ENCODE data around the gene TIAL1. TPM values are rescaled to one million over a fixed set of nuclear protein-coding genes. Genes with fewer than 3 reads are reported as not detected.
"Not testable (repeated sequence)": the region's sequence is repeated elsewhere in the genome, so short reads cannot be mapped to it uniquely, and the experiment has no call there.

TIAL1 gene
- polyA plus RNA-seq, 4 donors, result 143 to 194 (median 173) TPM

GRCh38 chr10:119616882-119617570, 20.3 kb upstream of the TIAL1 start:
- no peak for DNase-seq (ENCODE audit: low read depth in 4 of 4, low spot score in 3 of 4)

- DNase-seq (ENCODE audit: low read depth in 4 of 4, low spot score in 3 of 4), result no peak
Measured at GRCh38 chr10:119614686-119615085, 17.9 kb upstream of the TIAL1 start.

DNA sequence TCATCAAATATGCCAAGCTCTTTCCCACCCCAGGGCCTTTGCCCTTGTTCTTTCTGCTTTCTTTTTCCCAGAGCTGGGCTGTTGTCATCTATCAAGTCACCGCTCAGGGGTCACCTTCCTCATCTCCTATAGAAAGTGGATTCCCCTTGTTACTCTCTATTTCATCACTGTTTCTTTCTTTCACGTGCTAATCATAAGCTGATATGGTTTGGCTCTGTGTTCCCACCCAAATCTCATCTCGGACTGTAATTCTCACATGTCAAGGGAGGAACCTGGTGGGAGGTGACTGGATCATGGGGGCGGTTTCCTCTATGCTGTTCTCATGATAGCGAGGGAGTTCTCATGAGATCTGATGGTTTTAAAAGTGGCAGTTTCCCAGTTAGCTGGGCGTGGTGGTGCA, 17.0 kb upstream of the TIAL1 start:
- DNase-seq (ENCODE audit: low read depth in 4 of 4, low spot score in 3 of 4), result no peak

DNA sequence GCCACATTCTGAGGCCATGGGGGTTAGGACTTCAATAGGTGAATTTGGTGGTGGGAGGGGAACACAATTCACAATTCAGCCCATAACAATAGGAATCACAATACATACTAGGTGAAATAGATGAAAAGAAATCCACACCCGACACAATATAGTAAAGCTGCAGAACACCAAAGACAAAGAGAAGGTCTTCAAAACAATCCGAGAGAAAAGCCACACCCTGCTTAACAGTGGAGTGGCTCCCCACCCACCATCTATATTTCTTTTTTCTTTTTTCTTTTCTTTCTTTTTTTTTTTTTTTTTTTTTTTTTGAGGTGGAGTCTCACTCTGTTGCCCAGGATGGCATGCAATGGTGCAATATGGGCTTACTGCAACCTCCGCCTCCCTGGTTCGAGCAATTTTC, 14.7 kb upstream of the TIAL1 start:
- no peak for DNase-seq (ENCODE audit: low read depth in 4 of 4, low spot score in 3 of 4)

GRCh38 chr10:119609516-119609915, 12.8 kb upstream of the TIAL1 start:
- DNase-seq (ENCODE audit: low read depth in 4 of 4, low spot score in 3 of 4), result no peak

- DNase-seq (ENCODE audit: low read depth in 4 of 4, low spot score in 3 of 4), result no peak
Measured at GRCh38 chr10:119608316-119609155, 11.8 kb upstream of the TIAL1 start.

- no peak for DNase-seq (ENCODE audit: low read depth in 4 of 4, low spot score in 3 of 4)
Measured at GRCh38 chr10:119604468-119604867, 7.7 kb upstream of the TIAL1 start.

DNA sequence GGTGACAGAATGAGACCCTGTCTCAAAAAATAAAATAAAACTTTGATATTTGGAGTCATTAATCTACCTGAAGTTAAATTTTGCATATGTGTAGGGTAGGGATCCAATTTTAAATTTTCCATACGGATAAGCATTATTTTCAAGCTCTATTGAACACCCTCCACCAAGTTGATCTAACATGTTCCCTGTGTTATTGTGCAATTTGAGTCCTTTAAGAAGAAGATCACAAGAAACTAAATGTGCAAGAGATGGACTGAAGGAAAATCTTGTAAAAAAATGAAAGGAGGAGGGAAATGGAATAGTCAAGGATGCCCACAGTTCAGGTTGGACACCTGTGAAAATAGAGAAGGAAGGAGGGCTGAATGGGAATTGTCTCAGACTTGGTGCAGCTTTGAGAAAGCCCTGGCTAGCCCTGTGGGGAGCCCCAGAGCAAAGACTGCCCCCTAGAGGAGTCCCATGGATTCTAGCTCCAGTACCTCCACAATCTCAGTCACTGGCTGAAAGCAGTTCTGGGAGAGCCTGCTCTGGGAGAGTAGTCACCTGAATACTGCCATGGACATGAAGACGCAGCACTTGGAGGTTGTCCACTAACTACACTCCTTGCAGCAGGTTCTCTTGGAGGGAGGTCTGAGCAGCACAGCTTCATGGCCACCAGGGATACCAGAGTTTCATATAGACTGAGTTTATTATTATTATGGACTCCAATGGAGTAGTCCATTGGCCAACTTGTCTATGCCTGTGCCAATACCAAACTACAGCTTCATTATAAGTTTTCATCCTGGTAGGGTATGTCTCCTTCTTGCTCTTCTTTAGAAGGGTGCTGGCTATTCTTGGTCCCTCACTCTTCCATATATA, 5.7 kb upstream of the TIAL1 start:
- no peak for DNase-seq (ENCODE audit: low read depth in 4 of 4, low spot score in 3 of 4)

GRCh38 chr10:119598397-119598796, 1.6 kb upstream of the TIAL1 start:
- DNase-seq (ENCODE audit: low read depth in 4 of 4, low spot score in 3 of 4), result no peak

DNA sequence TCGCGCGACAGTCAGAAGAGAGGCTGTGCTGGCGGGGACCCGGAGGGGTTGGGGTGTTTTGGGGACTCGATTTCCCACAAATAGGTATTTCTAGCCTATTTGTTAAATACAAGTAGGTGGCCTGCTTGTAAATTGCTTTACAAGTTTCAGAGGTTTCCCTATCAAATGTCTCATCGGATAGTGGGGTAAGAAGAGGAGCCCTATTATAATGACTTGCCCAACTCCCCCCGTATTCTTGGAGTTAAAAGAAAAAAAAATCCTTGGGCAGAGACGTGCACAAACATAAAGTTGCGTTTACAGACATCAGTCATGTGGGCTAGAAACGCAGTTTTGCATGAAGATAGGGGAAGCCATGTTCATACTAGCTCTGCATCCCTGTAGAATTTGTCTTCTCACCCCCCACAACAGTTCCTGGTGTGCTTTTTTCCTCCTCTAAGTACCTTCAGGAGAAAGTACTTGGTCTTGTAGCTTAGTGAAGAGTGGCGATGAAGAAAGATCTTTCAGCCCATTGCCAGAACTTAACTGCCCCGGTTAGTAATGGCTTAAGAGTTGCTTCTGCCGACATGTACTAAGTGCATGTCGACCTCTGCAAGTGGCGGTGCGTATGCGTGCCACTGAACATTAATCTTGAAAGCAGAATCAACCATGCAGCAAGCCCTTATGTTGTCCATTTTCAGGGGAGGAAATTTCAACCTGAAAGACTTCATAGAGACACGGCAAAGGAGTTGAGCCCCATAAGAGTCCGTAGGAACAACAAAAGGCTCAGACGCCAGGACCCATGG, 832 bp upstream of the TIAL1 start:
- DNase-seq (ENCODE audit: low read depth in 4 of 4, low spot score in 3 of 4), result no peak

GRCh38 chr10:119595676-119596515, 868 bp downstream of the TIAL1 start:
- DNase-seq (ENCODE audit: low read depth in 4 of 4, low spot score in 3 of 4), result peak in 2 of 4 donors; percentile 15 to 30

DNA sequence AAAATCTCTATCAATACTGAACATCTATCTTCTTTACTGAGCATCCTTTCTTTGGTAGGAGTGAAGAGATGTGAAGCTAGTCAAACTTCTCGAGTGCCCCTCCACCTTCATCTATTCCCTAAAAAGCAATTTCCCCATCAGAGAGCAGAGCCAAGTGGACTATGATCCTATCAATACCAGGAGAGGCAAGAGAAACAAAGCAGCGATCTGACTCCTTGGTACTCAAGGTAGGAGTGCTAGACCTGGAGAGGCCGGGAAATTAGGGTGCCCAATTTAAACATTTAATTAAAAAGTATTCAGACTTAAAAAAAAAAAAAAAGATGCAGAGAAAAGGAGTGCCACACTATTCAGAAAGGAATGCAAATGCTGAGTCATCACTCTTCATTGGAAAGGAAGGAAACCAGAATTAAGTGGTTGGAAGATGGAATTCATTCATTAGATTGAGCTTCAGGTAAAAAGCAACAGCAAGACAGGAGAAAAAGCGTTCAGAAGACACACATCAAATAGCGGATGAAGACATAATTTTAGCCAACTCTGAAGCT, 1.6 kb downstream of the TIAL1 start:
- no peak for DNase-seq (ENCODE audit: low read depth in 4 of 4, low spot score in 3 of 4)

- no peak for DNase-seq (ENCODE audit: low read depth in 4 of 4, low spot score in 3 of 4)
Measured at GRCh38 chr10:119588071-119588470, 8.7 kb downstream of the TIAL1 start.

- DNase-seq (ENCODE audit: low read depth in 4 of 4, low spot score in 3 of 4), result no peak
Measured at GRCh38 chr10:119578355-119578754, 18.4 kb downstream of the TIAL1 start.

GRCh38 chr10:119575991-119576390, 20.8 kb downstream of the TIAL1 start:
- DNase-seq (ENCODE audit: low read depth in 4 of 4, low spot score in 3 of 4), result no peak

GRCh38 chr10:119575506-119575905, 21.3 kb downstream of the TIAL1 start:
- DNase-seq (ENCODE audit: low read depth in 4 of 4, low spot score in 3 of 4), result no peak

DNA sequence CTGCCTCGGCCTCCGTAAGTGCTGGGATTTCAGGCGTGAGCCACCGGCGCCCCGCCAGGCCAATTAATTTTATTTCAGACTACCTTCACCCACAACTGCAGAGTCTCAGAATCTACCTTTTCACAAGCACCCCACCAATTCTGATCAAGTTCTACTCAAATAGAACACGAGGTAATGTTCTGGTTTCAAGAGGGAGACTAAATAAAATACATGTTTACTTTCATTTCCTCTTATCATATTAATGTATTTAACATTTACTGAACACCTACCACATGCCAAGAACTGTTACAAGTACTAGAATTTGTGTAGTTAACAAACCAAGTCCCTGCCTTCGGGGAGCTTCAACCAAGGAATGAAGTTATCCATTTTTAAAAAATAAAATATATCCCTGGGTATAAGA, 28.8 kb downstream of the TIAL1 start:
- DNase-seq (ENCODE audit: low read depth in 4 of 4, low spot score in 3 of 4), result no peak

- no peak for DNase-seq (ENCODE audit: low read depth in 4 of 4, low spot score in 3 of 4)
Measured at GRCh38 chr10:119562097-119562496, 34.7 kb downstream of the TIAL1 start.

DNA sequence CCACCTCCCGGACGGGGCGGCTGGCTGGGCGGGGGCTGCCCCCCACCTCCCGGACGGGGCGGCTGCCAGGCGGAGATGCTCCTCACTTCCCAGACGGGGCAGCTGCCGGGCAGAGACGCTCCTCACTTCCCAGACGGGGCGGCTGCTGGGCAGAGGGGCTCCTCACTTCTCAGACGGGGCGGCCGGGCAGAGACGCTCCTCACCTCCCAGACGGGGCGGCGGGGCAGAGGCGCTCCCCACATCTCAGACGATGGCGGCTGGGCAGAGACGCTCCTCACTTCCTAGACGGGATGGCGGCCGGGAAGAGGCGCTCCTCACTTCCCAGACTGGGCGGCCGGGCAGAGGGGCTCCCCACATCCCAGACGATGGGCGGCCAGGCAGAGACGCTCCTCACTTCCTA, 37.3 kb downstream of the TIAL1 start:
- not testable (repeated sequence) for DNase-seq (ENCODE audit: low read depth in 4 of 4, low spot score in 3 of 4)
